GM19372 (cell line): ENCODE results near the gene SEC22B.
"Not testable (repeated sequence)": the region's sequence is repeated elsewhere in the genome, so short reads cannot be mapped to it uniquely, and the experiment has no call there.

Experiments
- ATAC-seq: cut with Tn5 transposase; IDR thresholded peaks from one replicate; pipeline ENCODE4 v1.9.1; 2021; ENCODE audit warnings: mild to moderate bottlenecking, low read depth, moderate library complexity; ENCODE audit not compliant: unreplicated experiment

Gene SEC22B

GRCh38 chr1:120149420-120150059 is 26.8 kb downstream of the SEC22B start:
- not testable (repeated sequence) for ATAC-seq

- not testable (repeated sequence) for ATAC-seq
These were observed 30.5 kb downstream of the SEC22B start for GRCh38 chr1:120145806-120146205.

- not testable (repeated sequence) for ATAC-seq
These were observed 31.7 kb downstream of the SEC22B start for GRCh38 chr1:120144626-120145025.

- not testable (repeated sequence) for ATAC-seq
These were observed 32.2 kb downstream of the SEC22B start for GRCh38 chr1:120144169-120144568.

- not testable (repeated sequence) for ATAC-seq
These were observed 33.0 kb downstream of the SEC22B start for GRCh38 chr1:120143334-120143733.

- peak; percentile 99 for ATAC-seq
These were observed 33.6 kb downstream of the SEC22B start for GRCh38 chr1:120142512-120143263.

GRCh38 chr1:120141865-120142264 is 34.5 kb downstream of the SEC22B start:
- ATAC-seq = not testable (repeated sequence)

- ATAC-seq = not testable (repeated sequence)
These were observed 35.6 kb downstream of the SEC22B start for GRCh38 chr1:120140656-120141265.

- not testable (repeated sequence) for ATAC-seq
These were observed 40.2 kb downstream of the SEC22B start for GRCh38 chr1:120136086-120136485.

GRCh38 chr1:120133928-120134325 is 42.4 kb downstream of the SEC22B start:
- ATAC-seq = not testable (repeated sequence)

GRCh38 chr1:120133228-120133927 is 42.9 kb downstream of the SEC22B start:
- no peak for ATAC-seq

GRCh38 chr1:120132406-120132763 is 43.9 kb downstream of the SEC22B start:
- not testable (repeated sequence) for ATAC-seq

- peak; percentile 75 for ATAC-seq
These were observed 44.5 kb downstream of the SEC22B start for GRCh38 chr1:120131611-120132405.

GRCh38 chr1:120127921-120128320 is 48.4 kb downstream of the SEC22B start:
- ATAC-seq = not testable (repeated sequence)

- ATAC-seq = not testable (repeated sequence)
These were observed 50.1 kb downstream of the SEC22B start for GRCh38 chr1:120126216-120126615.

GRCh38 chr1:120124628-120125027 is 51.7 kb downstream of the SEC22B start:
- ATAC-seq = not testable (repeated sequence)

GRCh38 chr1:120123813-120124510 is 52.4 kb downstream of the SEC22B start:
- not testable (repeated sequence) for ATAC-seq

- peak; percentile 80 for ATAC-seq
These were observed 53.9 kb downstream of the SEC22B start for GRCh38 chr1:120122262-120122893.

GRCh38 chr1:120121830-120122229 is 54.5 kb downstream of the SEC22B start:
- ATAC-seq = peak; percentile 19
